GM10266 (cell line): ENCODE data around the gene BDKRB1.

Experiments
- DNase-seq: peaks from one replicate; pipeline ENCODE4 v3.0.0; 2012; ENCODE audit errors: extremely low spot score
- TF ChIP-seq, protein P1 (sequence below): IDR thresholded peaks from 2 replicates; pipeline ENCODE4 v1.5.1; 2012; ENCODE audit warnings: mild to moderate bottlenecking, low read depth; ENCODE audit not compliant: control insufficient read depth, insufficient read depth; ENCODE audit errors: missing control alignments

Gene BDKRB1

DNA sequence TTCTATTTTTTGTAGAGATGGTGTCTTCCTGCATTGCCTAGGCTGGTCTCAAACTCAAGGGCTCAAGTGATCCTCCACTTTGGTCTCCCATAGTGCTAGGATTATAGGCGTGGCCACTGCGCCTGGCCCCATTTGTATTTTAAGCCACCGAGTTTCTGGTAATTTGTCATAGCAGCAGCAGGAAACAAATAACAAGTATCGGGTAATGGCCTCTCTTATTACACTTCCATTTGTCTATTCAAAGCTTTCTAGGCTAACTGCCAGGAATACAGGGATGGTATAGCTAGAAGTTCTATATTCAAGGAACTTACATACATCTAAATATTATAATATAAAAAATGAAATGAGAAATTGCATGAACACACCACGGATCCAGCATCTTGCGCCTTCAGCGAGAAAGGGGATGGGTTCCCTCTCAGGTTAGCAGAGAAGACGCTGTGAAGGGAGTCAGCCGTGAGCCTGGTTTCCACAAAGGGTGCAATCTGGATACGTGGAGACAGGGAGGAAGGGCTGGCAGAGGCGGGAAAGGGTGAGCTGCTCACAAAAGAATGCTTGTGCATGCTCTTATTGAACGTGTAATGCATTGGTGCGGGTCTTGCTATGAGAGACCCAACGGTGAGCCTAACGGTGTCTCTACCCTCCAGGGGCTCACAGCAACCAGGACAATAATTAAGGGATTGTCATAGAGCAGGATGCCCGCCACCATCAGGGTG lies 9.5 kb downstream of the BDKRB1 start:
- no peak for DNase-seq
- TF ChIP-seq, protein P1, sequence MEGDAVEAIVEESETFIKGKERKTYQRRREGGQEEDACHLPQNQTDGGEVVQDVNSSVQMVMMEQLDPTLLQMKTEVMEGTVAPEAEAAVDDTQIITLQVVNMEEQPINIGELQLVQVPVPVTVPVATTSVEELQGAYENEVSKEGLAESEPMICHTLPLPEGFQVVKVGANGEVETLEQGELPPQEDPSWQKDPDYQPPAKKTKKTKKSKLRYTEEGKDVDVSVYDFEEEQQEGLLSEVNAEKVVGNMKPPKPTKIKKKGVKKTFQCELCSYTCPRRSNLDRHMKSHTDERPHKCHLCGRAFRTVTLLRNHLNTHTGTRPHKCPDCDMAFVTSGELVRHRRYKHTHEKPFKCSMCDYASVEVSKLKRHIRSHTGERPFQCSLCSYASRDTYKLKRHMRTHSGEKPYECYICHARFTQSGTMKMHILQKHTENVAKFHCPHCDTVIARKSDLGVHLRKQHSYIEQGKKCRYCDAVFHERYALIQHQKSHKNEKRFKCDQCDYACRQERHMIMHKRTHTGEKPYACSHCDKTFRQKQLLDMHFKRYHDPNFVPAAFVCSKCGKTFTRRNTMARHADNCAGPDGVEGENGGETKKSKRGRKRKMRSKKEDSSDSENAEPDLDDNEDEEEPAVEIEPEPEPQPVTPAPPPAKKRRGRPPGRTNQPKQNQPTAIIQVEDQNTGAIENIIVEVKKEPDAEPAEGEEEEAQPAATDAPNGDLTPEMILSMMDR: no peak

DNA sequence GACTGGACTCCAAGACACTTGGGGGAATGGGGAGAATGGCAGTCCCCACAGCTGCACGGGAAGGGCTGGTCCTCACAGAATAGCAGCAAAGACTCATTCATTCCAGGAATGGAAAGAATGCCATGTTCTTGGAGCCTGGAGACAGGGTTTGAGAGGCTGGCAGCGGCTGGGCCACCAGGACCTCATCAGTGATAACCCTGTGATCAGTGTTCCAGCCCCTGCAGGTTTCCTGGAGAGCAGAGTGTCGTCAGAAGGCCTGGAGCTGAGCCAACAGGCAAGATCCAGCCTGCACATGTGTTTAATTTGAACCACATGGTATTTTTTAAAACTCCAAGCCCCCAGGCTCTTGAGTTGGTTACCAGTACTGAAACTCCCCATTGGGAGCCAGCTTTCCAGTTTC lies 11.3 kb downstream of the BDKRB1 start:
- DNase-seq: no peak
- TF ChIP-seq, protein P1: no peak

DNA sequence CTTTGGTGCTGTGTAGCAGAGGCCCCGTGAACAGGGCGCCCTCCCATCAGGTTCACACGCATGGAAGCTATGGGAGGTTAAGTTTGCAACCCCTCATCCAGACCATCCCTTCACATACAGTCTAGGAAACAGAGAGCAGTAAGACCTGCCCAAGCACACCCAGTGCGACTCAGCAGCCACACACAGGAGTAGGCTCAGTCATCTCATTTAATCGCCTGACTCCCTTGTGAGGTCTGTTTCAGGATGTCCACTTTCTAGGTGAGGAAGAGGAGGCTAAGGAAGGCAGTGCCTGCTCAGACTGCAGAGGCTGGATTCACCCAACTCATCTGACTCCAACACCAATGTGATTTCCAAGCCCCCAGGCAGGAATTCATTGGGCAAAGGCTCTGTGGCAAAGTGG lies 11.9 kb downstream of the BDKRB1 start:
- TF ChIP-seq, protein P1: no peak
- no peak for DNase-seq

DNA sequence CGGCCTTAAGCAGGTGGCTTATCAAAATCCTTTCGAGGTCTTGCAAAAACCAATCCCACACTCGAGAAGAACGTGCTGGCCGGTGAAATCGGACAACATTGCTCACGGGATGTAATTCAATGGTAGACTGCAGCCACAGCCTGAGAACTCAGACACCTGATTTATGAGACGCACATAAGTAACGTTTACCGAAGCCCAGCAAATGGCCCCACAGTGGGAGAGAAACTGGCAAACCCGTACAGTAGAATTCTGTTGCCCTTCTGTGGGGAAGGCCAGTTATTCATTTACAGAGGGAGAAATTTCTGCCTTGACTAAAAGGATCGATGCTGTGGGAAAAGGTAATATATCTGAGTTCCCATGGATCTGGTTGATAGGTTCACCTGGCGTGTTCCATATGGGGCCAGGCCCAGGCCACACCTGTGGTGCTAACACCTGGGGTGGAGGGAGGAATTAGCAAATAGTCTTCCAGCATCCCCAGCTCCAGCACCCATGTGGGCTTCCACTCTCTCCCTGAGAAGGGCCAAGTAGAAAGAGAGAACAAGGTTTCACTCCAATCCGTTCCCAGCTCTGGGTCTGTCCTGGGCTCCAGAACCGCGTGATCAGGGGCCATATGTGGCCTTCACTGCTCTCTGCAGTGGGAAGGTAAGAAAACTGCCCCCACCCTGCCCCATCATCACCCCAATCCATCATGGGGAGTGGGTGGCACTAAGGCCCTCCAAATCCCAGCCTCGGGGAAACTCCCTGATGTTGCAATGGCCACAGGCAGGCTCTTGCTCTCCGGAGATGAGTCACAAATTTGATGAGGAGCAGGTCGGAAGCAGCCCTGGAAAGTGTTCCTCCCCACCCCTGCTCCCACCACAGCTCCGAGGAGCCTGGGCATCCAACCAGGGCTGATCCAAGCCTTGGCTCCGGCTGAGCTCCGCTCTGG lies 12.7 kb downstream of the BDKRB1 start:
- no peak for DNase-seq
- TF ChIP-seq, protein P1: no peak

DNA sequence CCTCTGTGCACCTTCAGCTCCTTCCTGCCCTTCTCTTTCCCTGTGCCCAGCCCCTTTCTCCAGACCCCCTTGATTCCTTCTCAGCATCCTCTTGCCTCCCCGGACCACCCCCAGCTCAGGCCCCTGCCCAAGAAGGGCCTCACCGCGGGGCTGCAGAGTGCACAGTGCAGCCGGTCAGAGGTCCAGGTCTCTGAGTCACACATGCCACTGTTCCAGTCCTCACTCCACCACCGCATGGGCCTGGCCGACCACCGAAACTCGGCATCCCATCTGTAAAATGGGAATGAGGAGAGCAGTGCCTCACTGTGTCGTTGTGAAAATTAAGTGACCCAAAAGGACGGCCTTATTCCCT lies 13.3 kb downstream of the BDKRB1 start:
- no peak for DNase-seq
- TF ChIP-seq, protein P1: no peak

DNA sequence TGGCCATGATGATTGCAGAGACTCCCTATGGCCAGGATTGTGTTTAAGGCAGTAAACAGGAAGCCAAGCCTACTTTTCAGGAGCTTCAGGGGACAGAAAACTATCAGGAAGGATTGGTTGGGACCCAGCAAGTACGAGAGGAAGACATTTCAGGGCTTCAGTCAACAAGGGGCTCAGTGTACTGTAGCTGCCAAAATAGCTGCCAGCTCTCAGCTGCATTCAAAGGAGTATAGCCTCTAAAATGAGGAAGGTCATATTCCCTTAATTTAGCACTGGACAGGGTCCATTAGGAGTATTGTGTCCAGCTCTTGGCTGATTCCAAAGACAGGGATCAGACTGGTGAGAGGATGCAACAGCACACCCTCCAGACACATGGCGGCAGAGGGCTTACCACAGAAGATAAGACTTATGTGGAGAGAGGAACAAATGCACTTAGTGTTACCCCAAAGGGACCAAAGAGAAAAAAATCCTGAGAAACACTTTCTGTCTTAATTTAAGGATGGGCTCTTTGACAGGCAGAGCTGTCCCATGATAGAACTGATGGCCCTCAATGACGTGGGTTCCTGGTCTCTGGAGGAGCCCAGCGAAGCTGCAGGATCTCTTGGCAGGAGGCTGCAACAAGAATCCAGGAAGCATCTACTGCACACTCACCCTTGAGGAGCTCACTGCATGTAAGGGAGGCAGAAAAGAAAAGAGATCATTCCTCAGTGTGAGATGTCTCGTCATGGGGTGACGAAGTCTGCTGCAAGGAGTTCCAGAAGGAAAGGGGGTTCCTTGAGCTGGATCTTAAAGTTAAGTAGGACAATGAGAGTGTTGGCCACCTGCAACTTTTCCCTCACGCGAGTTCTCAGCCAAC lies 14.8 kb downstream of the BDKRB1 start:
- TF ChIP-seq, protein P1: no peak
- no peak for DNase-seq
